H9 (cell line): ENCODE measurements around the gene KRTAP4-5. TPM values are rescaled to one million over a fixed set of nuclear protein-coding genes. Genes with fewer than 3 reads are reported as not detected.
"Not testable (repeated sequence)": the region's sequence is repeated elsewhere in the genome, so short reads cannot be mapped to it uniquely, and the experiment has no call there.

Experiments
- DNase-seq: peaks from one replicate; pipeline ENCODE4 v3.0.0-alpha.2; 2017
- H2AFZ ChIP-seq: one replicate; pipeline ENCODE4 v1.6.1; 2013; ENCODE audit warnings: mild to moderate bottlenecking, low read length, control low read depth, moderate library complexity
- H2AK5ac ChIP-seq: 2 replicates; pipeline ENCODE4 v1.6.1; 2013; ENCODE audit warnings: low read length, control low read depth, mixed read lengths; ENCODE audit not compliant: insufficient read length
- H2BK120ac ChIP-seq: one replicate; pipeline ENCODE4 v1.6.1; 2013; ENCODE audit warnings: low read depth, mild to moderate bottlenecking, low read length, control low read depth, inconsistent platforms; ENCODE audit not compliant: poor library complexity, severe bottlenecking
- H2BK12ac ChIP-seq: 2 replicates; pipeline ENCODE4 v1.6.1; 2013; ENCODE audit warnings: low read length, control low read depth, mixed read lengths, low read depth; ENCODE audit not compliant: insufficient read length
- H2BK15ac ChIP-seq: 2 replicates; pipeline ENCODE4 v1.6.1; 2013; ENCODE audit warnings: low read depth, low read length, control low read depth
- H2BK20ac ChIP-seq: one replicate; pipeline ENCODE4 v1.6.1; 2013; ENCODE audit warnings: low read depth, mild to moderate bottlenecking, low read length, control low read depth, inconsistent platforms; ENCODE audit not compliant: poor library complexity, severe bottlenecking
- H2BK5ac ChIP-seq: 2 replicates; pipeline ENCODE4 v1.6.1; 2013; ENCODE audit warnings: low read length, control low read depth, mixed read lengths; ENCODE audit not compliant: insufficient read length
- H3K14ac ChIP-seq: 2 replicates; pipeline ENCODE4 v1.6.1; 2013; ENCODE audit warnings: low read length, control low read depth; ENCODE audit not compliant: insufficient read depth
- H3K18ac ChIP-seq: 2 replicates; pipeline ENCODE4 v1.6.1; 2013; ENCODE audit warnings: low read depth, mild to moderate bottlenecking, mixed read lengths, low read length, control low read depth; ENCODE audit not compliant: insufficient read length
- H3K23ac ChIP-seq: 2 replicates; pipeline ENCODE4 v1.6.1; 2013; ENCODE audit warnings: low read length, control low read depth, mixed read lengths, low read depth; ENCODE audit not compliant: insufficient read length
- H3K23me2 ChIP-seq: 2 replicates; pipeline ENCODE4 v1.6.1; 2013; ENCODE audit warnings: low read depth, mild to moderate bottlenecking, mixed read lengths, low read length, control low read depth; ENCODE audit not compliant: insufficient read length, poor library complexity, severe bottlenecking
- H3K27ac ChIP-seq: 2 replicates; pipeline ENCODE4 v1.5.1; 2013; ENCODE audit warnings: low read length, control low read depth, mixed read lengths, low read depth; ENCODE audit not compliant: insufficient read length
- H3K27me3 ChIP-seq: 2 replicates; pipeline ENCODE4 v1.6.1; 2013; ENCODE audit warnings: low read length, control low read depth, inconsistent platforms; ENCODE audit not compliant: insufficient read depth
- H3K4ac ChIP-seq: 2 replicates; pipeline ENCODE4 v1.6.1; 2013; ENCODE audit warnings: low read depth, mild to moderate bottlenecking, control low read depth, inconsistent platforms, low read length, moderate library complexity
- H3K4me1 ChIP-seq: 2 replicates; pipeline ENCODE4 v1.6.1; 2013; ENCODE audit warnings: low read length, control low read depth, inconsistent platforms; ENCODE audit not compliant: insufficient read depth
- H3K4me2 ChIP-seq: 2 replicates; pipeline ENCODE4 v1.6.1; 2013; ENCODE audit warnings: low read length, control low read depth, mixed read lengths; ENCODE audit not compliant: insufficient read length, insufficient read depth
- H3K56ac ChIP-seq: 2 replicates; pipeline ENCODE4 v1.6.1; 2013; ENCODE audit warnings: low read depth, mild to moderate bottlenecking, mixed read lengths, low read length, control low read depth; ENCODE audit not compliant: insufficient read length
- H3K79me1 ChIP-seq: 2 replicates; pipeline ENCODE4 v1.6.1; 2013; ENCODE audit warnings: low read depth, mild to moderate bottlenecking, moderate library complexity, low read length, control low read depth, inconsistent platforms; ENCODE audit not compliant: insufficient read depth, poor library complexity, severe bottlenecking
- H3K79me2 ChIP-seq: 2 replicates; pipeline ENCODE4 v1.6.1; 2013; ENCODE audit warnings: low read length, control low read depth, inconsistent platforms; ENCODE audit not compliant: insufficient read depth
- H3K9ac ChIP-seq: 2 replicates; pipeline ENCODE4 v1.6.1; 2013; ENCODE audit warnings: low read length, control low read depth, mixed read lengths; ENCODE audit not compliant: insufficient read length; ENCODE audit errors: extremely low read depth
- H3K9me3 ChIP-seq: one replicate; pipeline ENCODE4 v1.6.1; 2013; ENCODE audit warnings: low read depth, low read length, inconsistent platforms; ENCODE audit not compliant: control insufficient read depth
- H3T11ph ChIP-seq: one replicate; pipeline ENCODE4 v1.6.1; 2013; ENCODE audit warnings: mild to moderate bottlenecking, low read length, control low read depth, inconsistent platforms
- H4K20me1 ChIP-seq: one replicate; pipeline ENCODE4 v1.6.1; 2013; ENCODE audit not compliant: control insufficient read depth, insufficient read length, insufficient read depth
- H4K5ac ChIP-seq: 2 replicates; pipeline ENCODE4 v1.6.1; 2013; ENCODE audit warnings: low read depth, mild to moderate bottlenecking, mixed read lengths, low read length, control low read depth; ENCODE audit not compliant: insufficient read length
- H4K8ac ChIP-seq: replicated peaks from 2 replicates; pipeline ENCODE4 v1.6.1; 2013; ENCODE audit warnings: low read length, control low read depth, mixed read lengths, low read depth; ENCODE audit not compliant: insufficient read length
- H4K91ac ChIP-seq: 2 replicates; pipeline ENCODE4 v1.6.1; 2013; ENCODE audit warnings: low read depth, mild to moderate bottlenecking, moderate library complexity, mixed read lengths, low read length, control low read depth; ENCODE audit not compliant: insufficient read length
- H3K27ac Mint-ChIP-seq, 3 experiments: 2 replicates in 2 of 3; 3 replicates in 1 of 3; pipeline ENCODE4 v1.8.0; 2020 to 2021; ENCODE audit warnings: mixed read lengths in 3 of 3, mild to moderate bottlenecking in 1 of 3, moderate library complexity in 1 of 3
- H3K27me3 Mint-ChIP-seq: 2 replicates; pipeline ENCODE4 v1.8.0; 2021; ENCODE audit warnings: low read depth, mild to moderate bottlenecking, moderate library complexity, mixed read lengths
- H3K36me3 Mint-ChIP-seq, 3 experiments: 2 replicates in 2 of 3; 3 replicates in 1 of 3; pipeline ENCODE4 v1.8.0; 2020 to 2021; ENCODE audit warnings: low read depth in 3 of 3, mixed read lengths in 3 of 3; ENCODE audit not compliant: insufficient read depth in 1 of 3
- H3K4me1 Mint-ChIP-seq, 2 experiments: 2 replicates each; pipeline ENCODE4 v1.8.0; 2020; ENCODE audit warnings: mixed read lengths in 2 of 2
- H3K4me3 Mint-ChIP-seq, 2 experiments: 2 replicates in 1 of 2; 3 replicates in 1 of 2; pipeline ENCODE4 v1.8.0; 2020 to 2021; ENCODE audit warnings: mild to moderate bottlenecking in 2 of 2, mixed read lengths in 2 of 2, moderate library complexity in 1 of 2
- H3K9me3 Mint-ChIP-seq, 2 experiments: 2 replicates in 1 of 2; 3 replicates in 1 of 2; pipeline ENCODE4 v1.8.0; 2020; ENCODE audit warnings: mild to moderate bottlenecking in 2 of 2, mixed read lengths in 2 of 2, moderate library complexity in 1 of 2
- CTCF ChIP-seq: fragments of 200-600 bp; sonication (generic); conservative IDR thresholded peaks from 3 replicates; pipeline ENCODE4 v1.8.0; 2021; ENCODE audit warnings: antibody characterized with exemption, mild to moderate bottlenecking
- WGBS: extraction: QIAGEN DNeasy Blood & Tissue Kit; methylation state at CpG from one replicate; pipeline ENCODE4 v1.1.7; 2013; ENCODE audit warnings: missing lambda C conversion rate, low lambda C conversion rate, mixed read lengths; ENCODE audit not compliant: insufficient read length; ENCODE audit errors: extremely low coverage; 5-methylcytosine and 5-hydroxymethylcytosine counted together
- total RNA-seq: library from RNA; stranded (reverse); gene quantifications from 2 replicates; pipeline ENCODE4 v1.2.1, GENCODE V29; 2021

KRTAP4-5 gene
- total RNA-seq, 1 experiment from 2014 or later = not detected

- no peak overlapping the region for H3K4ac ChIP-seq
- H3K18ac ChIP-seq = no peak overlapping the region
- H2AFZ ChIP-seq = no peak overlapping the region
- no peak overlapping the region for H4K8ac ChIP-seq
- H3K9me3 ChIP-seq = no peaks in the 10 kb centered on the region
- H2BK120ac ChIP-seq = no peak overlapping the region
- Mint-ChIP-seq H3K4me3 (no peak overlapping the region), H3K27me3 (peaks cover 2% of the 10 kb centered on the region), H3K27ac (no peak overlapping the region), H3K9me3 (peaks cover 4 to 7% of the 10 kb centered on the region in 2 experiments; a peak in 4 of 5 replicates), H3K36me3 (0 out of 7 replicates have a peak, but pooled peaks cover 0 to 3% (median 0%) of the 10 kb centered on the region in 3 experiments), H3K4me1 (peaks cover 3 to 7% of the 10 kb centered on the region in 2 experiments; a peak in 2 of 4 replicates)
- no peak overlapping the region for H2BK5ac ChIP-seq
- TF ChIP-seq CTCF = no peak
- no CpG with 5 or more reads among the region's 3 CpGs for WGBS
- no peak overlapping the region for H3K56ac ChIP-seq
- no peaks in the 10 kb centered on the region for H3K23me2 ChIP-seq
- H3K23ac ChIP-seq = no peak overlapping the region
- H3K4me1 ChIP-seq = no peaks in the 10 kb centered on the region
- H3K9ac ChIP-seq = no peak overlapping the region
- no peaks in the 10 kb centered on the region for H3K27me3 ChIP-seq
- H4K20me1 ChIP-seq = no peaks in the 10 kb centered on the region
- no peak overlapping the region for H3K4me2 ChIP-seq
- no peak overlapping the region for H2BK20ac ChIP-seq
- no peak overlapping the region for H3K27ac ChIP-seq
- no peak overlapping the region for H2BK15ac ChIP-seq
- DNase-seq = no peak
- no peak overlapping the region for H2AK5ac ChIP-seq
- no peak overlapping the region for H2BK12ac ChIP-seq
- H4K91ac ChIP-seq = no peak overlapping the region
- H3T11ph ChIP-seq = no peak overlapping the region
- no peak overlapping the region for H4K5ac ChIP-seq
- no peaks in the 10 kb centered on the region for H3K79me2 ChIP-seq
- H3K14ac ChIP-seq = peak overlapping the region; percentile 51; the same call in 1 of the 2 replicates
- H3K79me1 ChIP-seq = no peaks in the 10 kb centered on the region
Observed at GRCh38 chr17:41190328-41190727, 40.7 kb upstream of the KRTAP4-5 start.

- not testable (repeated sequence) for H3K4me3 Mint-ChIP-seq, H3K79me2 ChIP-seq, H2AFZ ChIP-seq, H4K20me1 ChIP-seq, H3T11ph ChIP-seq, H2BK120ac ChIP-seq, H2BK20ac ChIP-seq, H4K8ac ChIP-seq, H3K4me1 ChIP-seq, H3K4me1 Mint-ChIP-seq, H3K9ac ChIP-seq, H3K23me2 ChIP-seq, H4K5ac ChIP-seq, H3K9me3 ChIP-seq, H2BK5ac ChIP-seq, H2BK12ac ChIP-seq, H3K4ac ChIP-seq, H3K79me1 ChIP-seq, H4K91ac ChIP-seq, H3K23ac ChIP-seq, DNase-seq, H3K27me3 ChIP-seq, H3K27me3 Mint-ChIP-seq, H3K27ac Mint-ChIP-seq, H3K56ac ChIP-seq, H3K27ac ChIP-seq, H3K9me3 Mint-ChIP-seq, H2AK5ac ChIP-seq, H2BK15ac ChIP-seq, H3K18ac ChIP-seq, H3K4me2 ChIP-seq, H3K36me3 Mint-ChIP-seq
- peak within 1 kb of the TSS; percentile 51; the same call in 1 of the 2 replicates for H3K14ac ChIP-seq
- no CpG with 5 or more reads among the region's 1 CpG for WGBS
Observed at GRCh38 chr17:41189837-41190318, 40.3 kb upstream of the KRTAP4-5 start, which contains the start of gene KRTAP9-1. Gene KRTAP9-1, plus strand, starts transcription at chr17:41189887. Its CDS starts 0 bp downstream, at chr17:41189887.
